ENCODE measurements around the gene RAB20.
"Not testable (repeated sequence)": the region's sequence is repeated elsewhere in the genome, so short reads cannot be mapped to it uniquely, and the experiment has no call there.

DNA sequence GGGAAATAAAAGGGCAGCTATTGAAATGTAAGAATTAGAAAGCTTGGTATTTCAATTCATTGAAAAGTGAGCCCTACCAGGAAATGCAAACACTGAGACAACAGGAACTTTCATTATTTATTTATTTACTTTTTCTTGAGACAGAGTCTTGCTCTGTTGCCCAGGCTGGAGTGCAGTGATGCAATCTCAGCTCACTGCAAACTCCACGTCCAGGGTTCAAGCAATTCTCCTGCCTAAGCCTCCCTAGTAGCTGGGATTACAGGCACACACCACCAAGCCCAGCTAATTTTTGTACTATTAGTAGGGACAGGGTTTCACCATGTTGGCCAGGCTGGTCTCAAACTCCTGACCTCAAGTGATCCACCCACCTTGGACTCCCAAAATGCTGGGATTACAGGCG is 29.3 kb downstream of the RAB20 start:
- not testable (repeated sequence) for TF ChIP-seq ZFP30 (CRISPR knock-in tag; IDR thresholded peaks at IDR 0.05); OSR1 (CRISPR knock-in tag; IDR thresholded peaks at IDR 0.05); ARNTL (CRISPR knock-in tag; IDR thresholded peaks at IDR 0.05; ENCODE audit: borderline replicate concordance, low read depth); ZC3H10 (CRISPR knock-in tag; IDR thresholded peaks at IDR 0.05); TOX (CRISPR knock-in tag; IDR thresholded peaks at IDR 0.05; ENCODE audit: borderline replicate concordance)
- TF ChIP-seq, protein P1, sequence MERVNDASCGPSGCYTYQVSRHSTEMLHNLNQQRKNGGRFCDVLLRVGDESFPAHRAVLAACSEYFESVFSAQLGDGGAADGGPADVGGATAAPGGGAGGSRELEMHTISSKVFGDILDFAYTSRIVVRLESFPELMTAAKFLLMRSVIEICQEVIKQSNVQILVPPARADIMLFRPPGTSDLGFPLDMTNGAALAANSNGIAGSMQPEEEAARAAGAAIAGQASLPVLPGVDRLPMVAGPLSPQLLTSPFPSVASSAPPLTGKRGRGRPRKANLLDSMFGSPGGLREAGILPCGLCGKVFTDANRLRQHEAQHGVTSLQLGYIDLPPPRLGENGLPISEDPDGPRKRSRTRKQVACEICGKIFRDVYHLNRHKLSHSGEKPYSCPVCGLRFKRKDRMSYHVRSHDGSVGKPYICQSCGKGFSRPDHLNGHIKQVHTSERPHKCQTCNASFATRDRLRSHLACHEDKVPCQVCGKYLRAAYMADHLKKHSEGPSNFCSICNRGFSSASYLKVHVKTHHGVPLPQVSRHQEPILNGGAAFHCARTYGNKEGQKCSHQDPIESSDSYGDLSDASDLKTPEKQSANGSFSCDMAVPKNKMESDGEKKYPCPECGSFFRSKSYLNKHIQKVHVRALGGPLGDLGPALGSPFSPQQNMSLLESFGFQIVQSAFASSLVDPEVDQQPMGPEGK (CRISPR knock-in tag; IDR thresholded peaks at IDR 0.05; ENCODE audit: borderline replicate concordance), result not testable (repeated sequence)
- TF ChIP-seq, protein P2, sequence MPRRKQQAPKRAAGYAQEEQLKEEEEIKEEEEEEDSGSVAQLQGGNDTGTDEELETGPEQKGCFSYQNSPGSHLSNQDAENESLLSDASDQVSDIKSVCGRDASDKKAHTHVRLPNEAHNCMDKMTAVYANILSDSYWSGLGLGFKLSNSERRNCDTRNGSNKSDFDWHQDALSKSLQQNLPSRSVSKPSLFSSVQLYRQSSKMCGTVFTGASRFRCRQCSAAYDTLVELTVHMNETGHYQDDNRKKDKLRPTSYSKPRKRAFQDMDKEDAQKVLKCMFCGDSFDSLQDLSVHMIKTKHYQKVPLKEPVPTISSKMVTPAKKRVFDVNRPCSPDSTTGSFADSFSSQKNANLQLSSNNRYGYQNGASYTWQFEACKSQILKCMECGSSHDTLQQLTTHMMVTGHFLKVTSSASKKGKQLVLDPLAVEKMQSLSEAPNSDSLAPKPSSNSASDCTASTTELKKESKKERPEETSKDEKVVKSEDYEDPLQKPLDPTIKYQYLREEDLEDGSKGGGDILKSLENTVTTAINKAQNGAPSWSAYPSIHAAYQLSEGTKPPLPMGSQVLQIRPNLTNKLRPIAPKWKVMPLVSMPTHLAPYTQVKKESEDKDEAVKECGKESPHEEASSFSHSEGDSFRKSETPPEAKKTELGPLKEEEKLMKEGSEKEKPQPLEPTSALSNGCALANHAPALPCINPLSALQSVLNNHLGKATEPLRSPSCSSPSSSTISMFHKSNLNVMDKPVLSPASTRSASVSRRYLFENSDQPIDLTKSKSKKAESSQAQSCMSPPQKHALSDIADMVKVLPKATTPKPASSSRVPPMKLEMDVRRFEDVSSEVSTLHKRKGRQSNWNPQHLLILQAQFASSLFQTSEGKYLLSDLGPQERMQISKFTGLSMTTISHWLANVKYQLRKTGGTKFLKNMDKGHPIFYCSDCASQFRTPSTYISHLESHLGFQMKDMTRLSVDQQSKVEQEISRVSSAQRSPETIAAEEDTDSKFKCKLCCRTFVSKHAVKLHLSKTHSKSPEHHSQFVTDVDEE (CRISPR knock-in tag; IDR thresholded peaks at IDR 0.05), result not testable (repeated sequence)
